HG03280 (cell line): Measurements from ENCODE around the gene PIP5K1B.
A peak's percentile ranks its signal among the peaks of the same experiment; 100 is the strongest.

ENCODE experiments used
- ATAC-seq: cut with Tn5 transposase; IDR thresholded peaks from one replicate; pipeline ENCODE4 v1.9.1; 2021; ENCODE audit warnings: mild to moderate bottlenecking, moderate library complexity; ENCODE audit not compliant: unreplicated experiment

PIP5K1B gene

DNA sequence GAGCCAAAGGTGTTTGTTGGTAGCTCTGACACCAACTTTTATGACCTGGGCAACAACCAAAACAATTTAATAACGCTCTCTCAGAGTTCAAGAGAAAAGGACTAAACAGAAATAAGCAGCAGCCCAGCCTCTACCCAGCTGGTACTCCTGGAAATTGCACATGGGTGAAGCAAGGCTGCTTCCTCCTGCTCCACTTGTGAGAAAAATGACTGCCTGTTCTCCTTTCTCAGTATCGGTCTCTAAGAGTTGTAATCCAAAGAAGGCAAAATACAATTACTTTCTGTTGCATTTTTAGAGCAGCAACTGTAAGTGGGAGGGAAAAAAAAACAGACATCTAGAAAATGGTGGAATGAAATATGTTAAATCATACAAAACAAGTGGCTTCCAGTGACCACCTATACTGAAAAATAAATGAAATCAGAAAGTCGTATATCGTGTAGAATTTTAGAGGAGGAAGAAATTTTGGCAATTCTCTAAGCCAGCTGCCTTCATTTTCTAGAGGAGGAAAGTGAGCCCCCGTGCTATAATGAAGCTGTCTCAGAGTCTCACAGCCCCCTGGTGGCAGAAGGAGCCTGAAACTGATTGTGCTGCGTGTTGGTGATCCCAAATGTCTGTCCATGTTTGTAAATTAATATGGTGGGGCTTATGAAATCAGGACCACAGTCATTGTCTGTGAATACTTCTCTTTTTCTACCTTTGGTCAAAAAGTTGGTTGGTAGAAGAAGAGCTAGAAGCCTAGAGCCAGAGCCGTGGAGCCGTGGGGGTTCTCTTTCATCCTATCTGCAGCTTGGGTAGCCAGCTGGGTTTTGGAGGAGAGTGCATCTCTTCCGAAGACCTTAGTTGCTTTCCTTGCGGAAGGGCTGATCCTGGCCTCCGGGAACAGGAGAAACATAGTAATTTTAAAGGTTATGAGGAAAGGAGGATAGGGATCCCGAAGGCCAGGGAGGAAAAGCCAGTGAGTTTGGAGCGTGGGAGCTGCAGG lies 139.9 kb downstream of the PIP5K1B start:
- ATAC-seq, result peak; percentile 67

- peak; percentile 64 for ATAC-seq
Observed at GRCh38 chr9:68847765-68848164, 142.7 kb downstream of the PIP5K1B start.

DNA sequence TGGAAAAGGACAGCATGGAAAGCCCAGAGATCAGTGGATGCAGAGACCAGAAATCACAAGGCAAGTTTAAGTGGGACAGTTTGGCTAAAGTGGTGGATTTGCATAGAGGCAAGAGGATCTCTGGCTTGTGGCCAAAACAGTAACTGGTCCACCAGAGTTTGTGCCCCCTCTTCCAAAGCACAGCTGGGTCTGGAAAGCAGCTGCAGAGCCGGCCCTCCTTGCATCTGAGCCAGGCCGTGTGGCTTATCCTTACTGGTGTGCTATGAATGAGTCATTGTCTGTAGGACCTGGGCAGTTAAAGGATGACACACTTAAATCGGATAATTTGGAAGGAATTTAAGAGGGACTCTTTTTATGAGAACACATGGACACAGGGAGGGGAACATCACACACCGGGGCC lies 146.6 kb downstream of the PIP5K1B start:
- no peak for ATAC-seq

- no peak for ATAC-seq
Observed at GRCh38 chr9:68852941-68853340, 147.9 kb downstream of the PIP5K1B start.

DNA sequence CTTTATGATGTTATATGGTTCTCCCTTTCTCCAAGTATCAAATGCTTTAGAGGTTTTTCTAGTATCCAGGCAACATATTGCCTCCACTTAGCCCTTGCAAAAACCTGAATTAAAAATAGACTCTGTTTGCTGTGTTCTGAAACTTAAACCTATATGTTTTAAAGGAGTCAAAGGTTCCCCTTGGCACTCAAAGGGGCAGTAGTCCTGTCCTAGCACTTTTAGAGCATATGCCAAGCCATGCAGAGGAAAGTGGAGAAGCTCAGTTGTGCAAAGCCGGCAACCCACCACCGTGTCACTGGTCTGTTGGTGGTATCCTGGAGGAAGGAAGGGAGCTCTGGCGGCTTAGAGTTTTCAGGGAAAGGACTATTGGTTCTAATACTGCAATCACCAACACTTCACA lies 154.3 kb downstream of the PIP5K1B start:
- ATAC-seq, result no peak

DNA sequence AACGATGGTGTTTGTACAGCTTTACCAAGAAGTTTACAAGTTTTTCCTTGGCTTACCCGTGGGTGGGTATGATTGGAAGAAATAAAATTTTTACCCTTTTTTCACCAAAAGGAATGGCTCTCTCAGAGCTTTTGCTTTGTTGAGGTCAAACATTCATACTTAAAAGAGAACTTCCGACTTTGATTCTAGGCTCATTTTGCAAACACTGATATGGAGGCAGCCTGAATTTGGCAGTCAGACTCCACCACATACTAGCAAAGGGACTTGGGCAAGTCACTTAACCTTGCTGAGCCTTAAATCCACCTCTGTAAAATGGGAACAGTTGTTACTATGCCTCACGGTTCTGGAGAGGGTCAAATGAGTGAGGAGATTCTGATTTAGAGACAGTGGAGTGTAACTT lies 155.4 kb downstream of the PIP5K1B start:
- no peak for ATAC-seq

DNA sequence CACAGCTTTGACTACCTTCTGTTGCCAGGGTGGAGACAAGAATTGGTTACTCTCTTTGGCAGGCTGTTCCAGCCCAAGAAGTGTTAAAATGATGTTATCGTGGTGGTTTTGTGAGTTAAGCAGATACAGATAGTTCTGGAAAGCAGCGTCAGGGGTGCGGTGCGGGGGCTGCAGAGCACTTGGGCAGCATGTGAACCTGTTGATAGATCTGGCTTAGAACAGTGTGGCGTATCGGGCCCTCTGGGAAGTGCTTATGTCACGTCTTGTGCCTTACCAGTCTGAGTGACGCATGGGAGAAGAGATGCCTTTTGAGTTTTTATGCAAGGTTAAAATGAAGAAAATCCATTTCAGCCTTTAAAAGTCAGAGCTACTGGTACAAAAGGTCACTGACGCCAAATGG lies 156.4 kb downstream of the PIP5K1B start:
- ATAC-seq, result no peak

DNA sequence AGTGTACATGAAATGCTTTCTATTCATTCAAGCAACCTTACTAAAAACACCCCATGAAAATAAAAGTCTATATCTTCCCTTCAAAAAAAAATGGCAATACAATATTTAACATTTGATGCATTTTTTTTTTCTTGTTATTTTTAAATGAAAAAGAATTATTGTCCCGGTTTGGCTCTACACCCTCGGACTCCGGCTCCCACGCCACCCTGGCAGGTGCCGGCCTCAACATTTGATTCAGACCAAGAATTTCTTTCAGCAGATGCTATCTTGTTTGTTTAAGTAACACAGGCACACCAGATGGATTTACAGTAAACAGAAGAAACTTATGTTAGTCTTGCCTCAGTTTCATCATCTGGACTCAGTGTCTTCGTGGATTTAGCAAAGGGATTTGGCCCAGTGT lies 162.0 kb downstream of the PIP5K1B start:
- no peak for ATAC-seq

DNA sequence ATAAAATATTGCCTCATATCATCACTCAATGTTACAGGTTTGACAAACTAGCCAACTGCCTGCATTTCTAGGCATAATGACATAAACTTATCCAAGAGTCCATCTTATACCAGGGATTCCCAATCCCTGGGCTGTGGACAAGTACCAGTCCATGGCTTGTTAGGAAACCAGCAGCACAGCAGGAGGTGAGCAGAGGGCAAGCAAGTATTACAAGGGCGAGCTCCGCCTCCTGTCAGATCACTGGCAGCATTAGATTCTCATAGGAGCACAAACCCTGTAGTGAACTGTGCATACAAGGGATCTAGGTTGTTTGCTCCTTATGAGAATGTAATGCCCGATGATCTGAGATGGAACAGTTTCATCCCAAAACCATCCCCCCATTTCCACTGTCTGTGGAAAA lies 164.0 kb downstream of the PIP5K1B start:
- ATAC-seq, result no peak

GRCh38 chr9:68870086-68870485 lies 165.0 kb downstream of the PIP5K1B start:
- no peak for ATAC-seq

DNA sequence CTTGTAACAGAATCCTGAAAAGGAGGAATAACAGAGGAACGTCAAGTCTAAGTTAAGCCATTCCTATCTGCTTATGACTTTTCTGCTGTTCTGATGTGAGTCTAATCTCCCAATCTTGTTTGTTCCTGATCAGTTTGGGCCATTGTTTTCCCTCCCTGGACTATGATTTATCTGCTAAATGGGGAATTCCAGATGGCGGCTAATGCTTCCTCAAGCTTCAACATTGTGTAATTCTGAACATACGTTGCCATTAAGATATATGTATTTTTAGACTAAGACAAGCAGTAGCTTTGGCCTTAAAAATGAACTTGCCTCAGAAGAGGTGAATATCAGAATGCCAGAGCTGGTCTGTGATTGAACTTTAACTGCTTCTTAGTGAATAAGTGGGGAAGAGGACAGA lies 166.2 kb downstream of the PIP5K1B start:
- ATAC-seq, result no peak

DNA sequence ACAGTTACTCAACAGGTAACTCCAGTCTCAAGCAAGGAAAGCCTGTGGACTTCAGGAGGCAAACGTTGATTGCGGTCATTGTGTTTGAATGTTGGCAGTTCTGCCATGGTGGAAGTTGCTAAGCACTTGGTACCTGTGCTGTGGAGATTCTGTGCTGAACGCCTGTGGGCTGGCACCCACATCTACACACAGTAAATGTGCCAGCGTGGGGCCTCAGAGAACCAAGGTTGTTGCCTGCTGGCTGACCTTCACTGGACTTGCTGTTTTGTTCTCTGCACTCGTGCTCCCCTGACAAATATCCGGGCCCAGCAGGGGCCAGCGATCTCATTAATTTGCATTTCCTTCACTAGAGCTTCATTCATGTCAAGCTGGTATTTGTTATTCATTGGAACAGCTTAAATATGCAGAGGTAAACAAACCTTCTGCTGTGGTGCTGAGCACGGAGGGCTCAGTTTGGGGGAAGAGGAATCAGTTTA lies 167.0 kb downstream of the PIP5K1B start:
- ATAC-seq, result no peak

DNA sequence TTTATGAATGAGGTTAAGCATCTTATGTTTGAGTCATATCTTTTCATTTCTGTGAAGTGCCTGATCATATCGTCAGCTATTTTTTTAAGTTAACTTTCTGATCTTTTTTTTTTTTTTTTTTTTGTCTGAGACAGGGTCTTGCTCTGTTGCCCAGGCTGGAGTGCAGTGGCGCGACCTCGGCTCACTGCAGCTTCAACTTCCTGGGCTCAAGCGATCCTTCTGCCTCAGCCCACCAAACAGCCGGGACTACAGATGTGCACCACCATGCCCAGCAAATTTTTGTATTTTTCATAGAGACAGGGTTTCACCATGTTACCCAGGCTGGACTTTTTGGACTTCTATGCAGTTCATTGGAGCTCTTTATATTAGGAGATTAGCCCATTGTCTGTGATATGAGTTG lies 168.1 kb downstream of the PIP5K1B start:
- ATAC-seq, result no peak

DNA sequence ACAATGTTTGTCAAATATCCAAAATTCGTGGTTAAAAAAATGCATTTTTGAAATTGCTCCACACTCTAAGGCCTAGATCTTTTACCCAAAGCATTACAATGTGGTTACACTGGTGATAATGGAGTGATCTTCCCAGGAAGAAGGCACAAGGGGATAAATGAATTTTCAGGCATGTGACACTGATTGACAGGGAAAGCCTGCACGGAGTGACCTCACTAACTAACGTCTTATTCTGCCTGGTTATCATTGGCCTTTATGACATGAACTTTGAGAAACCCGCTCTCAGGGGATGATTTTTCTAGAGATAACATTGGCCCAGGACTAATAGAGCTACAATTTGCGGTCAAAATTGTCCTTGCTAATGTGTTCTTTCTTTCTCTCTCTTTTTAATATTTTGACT lies 171.2 kb downstream of the PIP5K1B start:
- no peak for ATAC-seq

DNA sequence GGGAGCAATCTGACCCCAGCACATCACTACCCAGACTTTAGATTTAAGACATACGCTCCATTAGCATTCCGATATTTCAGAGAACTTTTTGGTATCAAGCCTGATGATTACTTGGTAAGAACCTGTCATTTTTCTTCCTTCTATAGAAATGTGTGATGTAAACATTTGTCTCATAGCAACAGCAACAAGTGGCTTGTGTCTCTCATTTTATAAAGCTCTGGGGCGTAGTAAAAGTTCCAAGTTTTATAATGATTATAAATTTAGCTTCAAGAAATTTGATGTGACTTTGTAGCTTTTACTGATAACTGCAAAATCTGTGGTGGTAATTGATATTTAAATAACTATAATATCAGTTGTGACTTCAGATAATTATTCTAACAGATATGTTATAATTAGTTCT lies 171.6 kb downstream of the PIP5K1B start:
- ATAC-seq, result no peak

DNA sequence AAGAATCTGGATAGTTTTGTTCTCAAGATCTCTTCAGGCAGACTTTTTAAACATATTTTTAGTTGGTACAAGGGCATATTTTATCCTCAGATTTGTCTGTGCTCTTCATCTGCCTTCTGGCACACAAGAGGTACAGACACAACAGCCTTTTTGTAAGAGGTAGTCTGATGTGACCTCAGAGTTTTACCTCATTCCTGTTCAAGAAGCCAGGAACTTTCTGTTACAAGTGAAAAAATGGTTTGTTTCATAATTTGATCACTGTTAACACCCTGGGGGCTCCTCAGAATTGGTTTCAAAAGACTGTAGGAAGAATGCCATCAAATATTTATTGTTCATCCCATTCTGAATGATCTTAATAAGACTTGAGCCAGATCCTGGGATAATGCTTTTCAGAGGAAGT lies 172.2 kb downstream of the PIP5K1B start:
- no peak for ATAC-seq

DNA sequence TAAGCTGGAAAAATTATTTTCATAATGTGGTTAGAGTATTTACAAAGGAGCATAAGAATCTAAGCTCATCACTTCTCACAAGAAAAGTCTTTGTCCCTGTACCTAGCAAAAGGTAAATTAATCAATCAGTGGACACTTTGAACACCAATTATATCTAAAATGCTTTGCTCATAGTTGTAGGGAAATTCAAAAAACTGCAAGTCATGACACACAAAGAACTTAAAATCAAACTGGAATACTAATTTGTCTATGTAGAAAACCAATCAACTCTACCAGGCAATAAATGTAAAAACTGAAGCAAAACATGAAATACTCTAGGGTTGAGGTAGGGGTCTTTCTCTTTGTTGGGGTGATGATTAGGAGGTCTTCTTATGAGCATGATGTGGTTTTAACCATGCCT lies 173.4 kb downstream of the PIP5K1B start:
- no peak for ATAC-seq

DNA sequence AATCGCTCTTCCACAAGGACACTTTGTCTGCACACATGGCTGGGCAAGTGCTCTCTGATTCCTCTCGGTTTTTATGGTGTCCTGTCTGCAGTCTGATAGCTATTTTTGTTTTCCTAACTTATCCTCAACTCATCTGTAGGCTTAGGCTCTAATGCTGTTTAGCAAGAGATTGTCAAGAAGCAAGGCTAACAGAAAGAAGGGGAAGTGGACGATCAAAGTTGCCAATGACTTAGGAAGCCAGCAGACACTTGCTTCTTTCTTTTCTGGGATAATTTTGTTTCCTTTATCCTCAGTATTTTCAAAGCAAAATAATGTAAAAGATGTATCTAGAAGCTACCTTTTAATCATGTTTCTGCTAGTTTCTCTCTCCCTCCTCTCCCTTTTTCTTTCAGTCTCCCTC lies 178.2 kb downstream of the PIP5K1B start:
- ATAC-seq, result no peak

- ATAC-seq, result no peak
Observed at GRCh38 chr9:68887232-68887631, 182.2 kb downstream of the PIP5K1B start.

DNA sequence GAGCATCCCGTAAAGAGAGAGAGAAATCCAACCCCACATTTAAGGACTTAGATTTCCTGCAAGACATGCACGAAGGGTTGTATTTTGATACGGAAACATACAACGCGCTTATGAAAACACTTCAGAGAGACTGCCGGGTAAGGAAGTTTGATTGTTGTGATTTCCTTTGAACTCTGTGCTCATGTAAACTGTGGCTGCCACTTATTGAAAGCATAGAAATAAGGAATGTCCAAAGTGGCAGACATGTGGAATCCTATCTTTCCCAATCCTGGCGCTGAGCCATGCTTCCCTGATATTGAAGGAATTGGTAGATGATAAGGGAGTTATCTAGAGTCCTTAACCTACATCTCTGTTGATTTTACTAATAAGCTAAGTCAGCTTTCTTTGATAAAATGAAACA lies 189.5 kb downstream of the PIP5K1B start:
- no peak for ATAC-seq

DNA sequence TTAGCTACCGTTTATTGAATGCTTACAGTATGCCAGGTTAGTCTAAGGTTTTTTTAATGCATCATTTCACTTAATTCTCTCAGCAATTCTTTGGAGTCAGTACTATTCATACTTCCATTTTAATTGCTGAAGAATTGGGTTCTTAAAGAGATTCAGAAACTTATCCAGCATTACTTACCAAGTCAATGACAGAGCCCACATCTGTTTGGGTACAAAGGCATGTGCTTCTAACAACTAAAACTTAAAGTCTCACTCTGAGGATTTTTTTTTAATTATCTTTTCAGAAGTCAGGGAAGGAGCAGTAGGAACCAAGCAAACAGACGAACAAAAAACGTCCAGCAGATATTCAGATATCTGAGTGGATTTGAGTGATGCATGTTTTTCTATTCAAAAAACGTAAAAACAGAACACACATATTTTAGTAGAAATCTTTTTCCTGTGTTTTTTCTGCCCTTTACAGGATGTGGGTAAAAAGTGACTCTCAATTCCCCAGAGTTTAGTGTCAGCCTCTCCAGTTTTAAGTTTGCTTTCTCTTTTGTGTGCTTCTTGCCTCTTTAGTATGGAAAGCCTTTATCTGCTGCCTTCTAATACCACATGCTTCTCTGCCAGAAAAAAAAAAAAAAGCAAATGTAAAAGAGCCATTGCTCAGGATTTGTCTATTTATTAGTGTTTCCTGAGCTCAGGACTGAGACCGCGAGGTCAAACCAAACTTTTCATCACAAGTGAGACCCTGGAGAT lies 190.9 kb downstream of the PIP5K1B start:
- ATAC-seq, result peak; percentile 68

GRCh38 chr9:68896486-68896885 lies 191.4 kb downstream of the PIP5K1B start:
- ATAC-seq, result no peak
